Measurements from ENCODE around the gene MXRA7.
"Not testable (repeated sequence)": the region's sequence is repeated elsewhere in the genome, so short reads cannot be mapped to it uniquely, and the experiment has no call there.

The MXRA7 gene, protein sequence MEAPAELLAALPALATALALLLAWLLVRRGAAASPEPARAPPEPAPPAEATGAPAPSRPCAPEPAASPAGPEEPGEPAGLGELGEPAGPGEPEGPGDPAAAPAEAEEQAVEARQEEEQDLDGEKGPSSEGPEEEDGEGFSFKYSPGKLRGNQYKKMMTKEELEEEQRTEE

GRCh38 chr17:76710863-76711611 is at the start of gene MXRA7:
Gene MXRA7, minus strand, starts transcription at chr17:76710965. Its CDS starts 19 bp downstream, at chr17:76710946.
- no peak for DNase-seq (ENCODE audit: low read depth, low spot score)

GRCh38 chr17:76758570-76758969 is 47.8 kb upstream of the MXRA7 start:
- no peak for DNase-seq (ENCODE audit: low read depth, low spot score)

GRCh38 chr17:76757256-76757655 is 46.5 kb upstream of the MXRA7 start:
- no peak for DNase-seq (ENCODE audit: low read depth, low spot score)

DNA sequence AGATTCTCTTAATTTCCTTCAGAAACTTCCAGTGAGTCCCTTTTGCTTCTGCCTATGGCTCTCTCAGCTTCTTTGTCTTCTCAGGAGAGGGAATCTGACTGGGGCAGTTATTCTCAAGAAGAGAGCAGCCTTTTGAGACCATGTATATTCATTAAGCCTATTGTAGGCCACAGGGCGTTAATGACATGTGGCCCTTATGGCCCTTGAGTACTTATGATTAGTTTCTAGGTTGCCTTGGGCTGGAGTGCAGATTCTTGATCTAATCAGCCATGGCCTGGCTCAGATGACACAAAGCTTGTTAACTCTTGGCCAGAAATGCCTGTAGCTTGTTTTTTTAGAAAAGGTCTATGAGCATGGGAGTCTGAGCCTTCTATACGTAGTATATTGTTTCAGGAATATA is 44.5 kb upstream of the MXRA7 start:
- no peak for DNase-seq (ENCODE audit: low read depth, low spot score)

GRCh38 chr17:76753061-76753961 is 42.5 kb upstream of the MXRA7 start:
- DNase-seq (ENCODE audit: low read depth, low spot score): no peak

GRCh38 chr17:76752006-76752405 is 41.2 kb upstream of the MXRA7 start:
- no peak for DNase-seq (ENCODE audit: low read depth, low spot score)

DNA sequence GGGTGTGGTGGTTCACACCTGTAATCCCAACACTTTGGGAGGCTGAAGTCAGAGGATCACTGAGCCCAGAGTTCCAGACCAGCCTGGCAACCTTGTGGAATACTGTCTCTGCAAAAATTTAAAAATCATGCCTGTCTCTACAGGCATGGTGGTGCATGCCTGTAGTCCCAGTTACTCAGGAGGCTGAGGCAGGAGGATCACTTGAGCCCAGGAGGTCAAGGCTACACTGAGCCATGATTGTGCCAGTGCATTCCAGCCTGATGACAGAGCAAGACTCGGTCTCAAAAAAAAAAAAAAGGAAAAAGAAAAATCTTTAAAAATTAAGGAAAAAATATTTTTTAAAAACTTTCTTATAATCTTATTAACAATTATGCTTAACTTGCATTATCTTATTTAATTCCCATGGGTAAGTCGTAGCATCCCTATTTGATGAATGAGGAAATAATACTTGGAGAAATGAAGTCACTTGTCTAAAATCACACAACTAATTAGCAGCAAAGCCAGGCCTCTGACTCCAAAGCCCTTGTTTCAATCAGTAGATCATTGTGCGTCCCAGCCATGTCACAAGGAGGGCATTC is 40.7 kb upstream of the MXRA7 start:
- DNase-seq (ENCODE audit: low read depth, low spot score): no peak

DNA sequence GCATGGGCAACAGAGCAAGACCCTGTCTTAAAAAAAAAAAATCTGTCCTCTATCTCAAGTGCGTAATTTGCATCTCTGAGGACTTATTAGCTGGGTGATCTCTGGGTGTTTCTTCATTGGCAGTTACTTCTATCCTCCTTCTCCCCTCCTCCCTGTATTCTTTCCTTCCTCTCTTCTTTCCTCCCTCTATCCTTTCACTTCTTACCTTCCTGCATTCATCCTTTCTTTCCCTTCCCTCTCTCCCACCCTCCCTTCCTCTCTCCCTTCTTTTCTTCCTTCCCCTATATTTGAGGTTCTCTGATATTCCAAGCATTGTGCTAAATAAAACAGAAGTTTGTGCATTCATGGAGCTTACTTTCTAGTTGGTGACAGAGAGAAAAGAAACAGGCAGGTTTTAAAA is 37.9 kb upstream of the MXRA7 start:
- no peak for DNase-seq (ENCODE audit: low read depth, low spot score)

- no peak for DNase-seq (ENCODE audit: low read depth, low spot score)
Measured at GRCh38 chr17:76747716-76748363, 37.1 kb upstream of the MXRA7 start.

DNA sequence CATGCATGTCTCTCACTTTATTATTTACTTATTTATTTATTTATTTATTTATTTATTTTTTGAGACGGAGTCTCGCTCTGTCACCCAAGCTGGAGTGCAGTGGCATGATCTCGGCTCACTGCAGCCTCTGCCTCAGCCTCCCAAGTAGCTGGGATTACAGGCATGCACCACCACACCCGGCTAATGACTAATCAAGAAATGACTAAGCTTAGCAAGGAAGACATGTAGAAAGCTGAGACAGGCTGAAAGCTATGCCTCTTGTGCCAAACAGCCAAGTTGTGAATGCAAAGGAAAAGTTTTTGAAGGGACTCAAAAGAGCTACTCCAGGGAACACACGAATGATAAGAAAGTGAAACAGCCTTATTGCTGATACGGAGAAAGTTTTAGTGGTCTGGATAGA is 35.0 kb upstream of the MXRA7 start:
- not testable (repeated sequence) for DNase-seq (ENCODE audit: low read depth, low spot score)

DNA sequence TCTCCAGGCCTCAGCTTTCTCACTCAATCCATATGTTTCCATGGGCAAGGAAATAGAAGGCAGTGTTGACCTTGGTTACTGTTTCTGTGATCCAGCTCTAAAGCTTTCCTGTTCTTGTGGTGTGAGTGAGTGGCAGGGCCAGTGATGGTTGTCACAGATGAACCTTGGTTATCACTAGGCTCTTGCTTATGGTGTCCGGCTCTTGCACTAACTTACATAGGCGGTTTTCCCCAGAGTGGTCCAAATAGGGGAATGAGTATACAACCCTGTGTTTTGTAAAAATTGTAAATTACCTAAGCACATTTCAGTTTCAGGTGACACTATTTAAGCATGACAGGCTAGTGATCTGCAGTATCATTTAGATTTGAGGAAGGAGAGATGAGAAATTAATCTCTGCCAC is 34.0 kb upstream of the MXRA7 start:
- DNase-seq (ENCODE audit: low read depth, low spot score): no peak

DNA sequence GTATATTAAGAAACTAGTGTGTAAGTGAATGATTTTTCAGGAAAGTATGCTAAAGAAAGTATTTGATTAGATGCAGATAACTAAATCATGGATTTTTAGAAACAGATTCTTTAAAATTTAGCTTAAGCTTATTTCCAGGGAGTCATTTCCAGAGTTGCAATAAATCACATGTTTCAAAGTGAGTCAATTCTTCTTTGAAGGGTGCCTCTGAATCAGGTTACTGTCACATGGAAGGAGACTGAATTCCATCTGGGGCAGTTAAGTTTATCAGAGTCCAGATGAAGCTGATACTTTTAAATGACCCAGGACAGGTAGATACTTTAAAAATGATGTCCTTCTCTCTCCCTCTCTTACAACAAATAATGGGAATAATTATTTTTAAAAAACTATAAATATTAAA is 32.2 kb upstream of the MXRA7 start:
- DNase-seq (ENCODE audit: low read depth, low spot score): no peak

- no peak for DNase-seq (ENCODE audit: low read depth, low spot score)
Measured at GRCh38 chr17:76740329-76741118, 29.8 kb upstream of the MXRA7 start.

DNA sequence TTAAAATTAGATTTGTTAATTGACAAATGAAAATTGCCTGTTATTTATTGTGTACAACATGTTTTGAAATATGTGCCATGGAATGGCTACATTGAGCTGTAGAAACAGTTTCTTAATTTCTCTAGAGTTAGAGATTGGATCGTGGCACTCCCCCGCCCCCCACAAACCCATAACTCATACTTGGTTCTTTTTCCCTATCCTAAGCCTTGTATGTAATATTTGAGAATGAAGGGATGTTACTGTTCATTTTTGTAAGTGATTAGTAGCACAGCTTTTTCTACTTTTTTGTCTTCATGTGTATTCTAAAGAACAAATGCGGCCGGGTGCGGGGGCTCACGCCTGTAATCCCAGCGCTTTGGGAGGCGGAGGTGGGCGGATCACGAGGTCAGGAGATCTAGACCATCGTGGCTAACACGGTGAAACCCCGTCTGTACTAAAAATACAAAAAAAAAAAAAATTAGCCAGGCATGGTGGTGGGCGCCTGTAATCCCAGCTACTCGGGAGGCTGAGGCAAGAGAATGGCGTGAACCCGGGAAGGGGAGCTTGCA is 28.9 kb upstream of the MXRA7 start:
- DNase-seq (ENCODE audit: low read depth, low spot score): not testable (repeated sequence)

- DNase-seq (ENCODE audit: low read depth, low spot score): no peak
Measured at GRCh38 chr17:76738468-76738850, 27.7 kb upstream of the MXRA7 start.

DNA sequence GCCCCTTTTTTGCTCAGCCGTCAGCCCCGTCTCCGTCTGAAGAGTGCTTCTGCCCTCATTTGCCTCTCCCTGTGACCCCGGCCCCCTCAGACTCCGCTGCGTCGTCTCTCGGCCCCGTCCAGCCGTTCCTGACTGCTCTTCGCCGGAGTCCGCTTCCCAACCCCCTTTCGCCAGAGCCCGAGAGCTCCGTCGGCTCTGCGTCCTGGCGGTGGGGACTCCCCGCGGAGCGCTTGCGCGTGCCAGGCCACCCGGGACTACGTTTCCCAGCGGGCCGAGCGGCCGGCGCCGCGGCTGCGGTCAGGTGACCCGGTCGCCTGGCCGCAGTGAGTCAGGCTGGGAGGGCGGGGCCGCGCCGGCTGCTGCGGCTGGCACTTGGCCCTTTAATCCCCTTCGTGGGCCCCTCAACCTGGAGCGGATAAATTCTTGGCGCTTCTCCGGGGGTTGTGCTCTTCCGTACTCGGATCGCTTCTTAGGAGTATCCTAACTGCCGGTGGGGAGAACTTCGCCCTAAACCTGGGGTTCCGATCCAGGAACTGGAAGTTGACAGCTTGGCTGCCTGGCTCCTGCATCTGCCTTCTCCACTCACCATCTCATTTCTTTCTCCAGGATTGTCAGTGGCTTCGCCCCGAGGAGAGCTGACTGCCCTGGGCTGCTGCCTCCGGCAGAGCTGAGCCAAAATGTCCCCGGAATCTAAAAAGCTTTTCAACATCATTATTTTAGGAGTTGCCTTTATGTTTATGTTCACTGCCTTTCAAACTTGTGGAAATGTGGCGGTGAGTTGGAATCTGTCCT is 27.1 kb upstream of the MXRA7 start, which contains the start of gene MFSD11:
MFSD11 (plus strand) TSS at position 444 of the 792 bp plus-strand sequence; CDS start at position 678, 234 bp downstream.
- peak; percentile 89 for DNase-seq (ENCODE audit: low read depth, low spot score)

- peak; percentile 95 for DNase-seq (ENCODE audit: low read depth, low spot score)
Measured at GRCh38 chr17:76737082-76737675, 26.4 kb upstream of the MXRA7 start, which contains the start of gene SRSF2. Gene SRSF2, minus strand, starts transcription at chr17:76737331. Its CDS starts 171 bp downstream, at chr17:76737160.

- DNase-seq (ENCODE audit: low read depth, low spot score): no peak
Measured at GRCh38 chr17:76736349-76737081, 25.8 kb upstream of the MXRA7 start.

All from brain pericyte (primary cell).